ENCODE measurements around the gene KPNA1. TPM values are rescaled to one million over a fixed set of nuclear protein-coding genes. Genes with fewer than 3 reads are reported as not detected.

The KPNA1 gene
- 54.0 TPM for total RNA-seq

GRCh38 chr3:122514123-122515019, at the start of gene KPNA1:
Gene KPNA1, minus strand, starts transcription at chr3:122514939. Its CDS starts 18,374 bp downstream, at chr3:122496565.
- Histone ChIP-seq H3K27ac (peak within 1 kb of the TSS; percentile 96), H3K4me3 (peak within 1 kb of the TSS; percentile 79 to 81), H3K36me3 (no peaks in the 10 kb centered on the region), H3K9me3 (no peaks in the 10 kb centered on the region), H3K27me3 (no peaks in the 10 kb centered on the region), H3K4me1 (peaks cover 34% of the 10 kb centered on the region)
- intact Hi-C loops (cut with DNase I): no loop called here
- TF ChIP-seq CTCF (IDR thresholded peaks at IDR 0.05) (no peak), POLR2A (IDR thresholded peaks at IDR 0.05) (peak in 1 of 2 donors; percentile 96), POLR2AphosphoS5 (IDR thresholded peaks at IDR 0.05; ENCODE audit: insufficient read depth in 1 of 2, low read depth in 1 of 2) (peak in 1 of 2 donors; percentile 93)
- DNase-seq (ENCODE audit: extremely low spot score in 2 of 2): peak in 1 of 2 donors; percentile 90

- TF ChIP-seq POLR2A (IDR thresholded peaks at IDR 0.05) (peak in 1 of 2 donors; percentile 7), CTCF (IDR thresholded peaks at IDR 0.05) (no peak), POLR2AphosphoS5 (IDR thresholded peaks at IDR 0.05; ENCODE audit: insufficient read depth in 1 of 2, low read depth in 1 of 2) (peak in 1 of 2 donors; percentile 94)
- no peaks in the 10 kb centered on the region for H3K9me3 ChIP-seq
- H3K36me3 ChIP-seq: peaks cover 0 to 14% of the 10 kb centered on the region in 2 donors
- H3K27me3 ChIP-seq: no peaks in the 10 kb centered on the region
- intact Hi-C loops (cut with DNase I): loop anchor here (2.0 kb wide), 1 partner anchor 116 kb away; the partner anchor contains the start of gene PARP14
- H3K4me3 ChIP-seq: peak within 1 kb of the TSS; percentile 90 to 98
- H3K27ac ChIP-seq: peak within 1 kb of the TSS; percentile 97
- H3K4me1 ChIP-seq: peaks cover 29% of the 10 kb centered on the region
- DNase-seq (ENCODE audit: extremely low spot score in 2 of 2): no peak
Measured at GRCh38 chr3:122564155-122564912, 49.6 kb upstream of the KPNA1 start, which contains the start of the genes DTX3L and PARP9. Gene DTX3L, plus strand, starts transcription at chr3:122564338. Its CDS starts 89 bp downstream, at chr3:122564427. Gene PARP9, minus strand, starts transcription at chr3:122564300. Its CDS starts 4,680 bp downstream, at chr3:122559620.

- Histone ChIP-seq H3K27ac (peak overlapping the region; percentile 97), H3K36me3 (peaks cover 0 to 21% of the 10 kb centered on the region in 2 donors), H3K4me1 (peaks cover 29% of the 10 kb centered on the region), H3K4me3 (peak overlapping the region; percentile 90 to 98), H3K27me3 (no peaks in the 10 kb centered on the region), H3K9me3 (no peaks in the 10 kb centered on the region)
- DNase-seq (ENCODE audit: extremely low spot score in 2 of 2): no peak
- intact Hi-C loops (cut with DNase I): loop anchor here (2.0 kb wide), 1 partner anchor 117 kb away; the partner anchor contains the start of gene PARP14
- TF ChIP-seq POLR2AphosphoS5 (IDR thresholded peaks at IDR 0.05; ENCODE audit: insufficient read depth in 1 of 2, low read depth in 1 of 2): no peak
- TF ChIP-seq CTCF (IDR thresholded peaks at IDR 0.05): no peak
- no peak for TF ChIP-seq POLR2A (IDR thresholded peaks at IDR 0.05)
Measured at GRCh38 chr3:122563717-122564025, 48.9 kb upstream of the KPNA1 start.

DNA sequence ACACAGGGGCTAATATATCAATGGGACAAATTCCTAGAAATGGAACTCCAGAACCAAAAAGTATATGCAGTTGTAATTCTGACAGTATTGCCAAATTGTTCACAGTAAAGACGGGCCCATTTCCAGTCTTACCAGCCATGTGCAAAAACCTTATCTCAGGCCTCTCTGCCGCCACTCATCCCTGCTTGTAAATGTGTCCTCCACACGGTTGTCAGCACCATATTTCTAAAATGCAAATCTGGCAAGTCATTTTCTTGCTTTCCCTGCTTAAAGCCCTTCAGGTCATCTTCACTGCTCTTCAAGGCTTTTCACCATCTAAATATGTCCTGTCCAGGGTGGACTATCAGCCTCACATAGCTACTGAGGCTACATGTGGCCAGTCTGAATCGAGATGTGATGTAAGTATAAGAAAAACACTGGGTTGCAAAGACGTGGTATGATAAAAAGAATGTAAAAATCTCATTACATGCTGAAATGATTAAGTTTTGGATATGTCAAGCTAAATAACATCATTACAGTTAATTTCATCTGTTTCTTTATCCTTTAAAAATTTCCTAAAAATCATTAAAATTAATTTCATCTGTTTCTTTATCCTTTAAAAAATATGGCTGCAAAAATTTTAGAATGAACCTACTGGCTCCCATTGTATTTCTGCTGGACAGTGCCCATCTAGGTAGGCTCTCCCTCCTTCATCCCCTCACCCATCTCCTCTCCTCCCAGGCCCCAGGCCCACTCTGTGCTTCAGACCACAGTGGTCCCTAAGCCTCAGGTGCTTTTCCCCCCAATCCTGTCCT, 48.4 kb upstream of the KPNA1 start:
- H3K4me1 ChIP-seq: peaks cover 29% of the 10 kb centered on the region
- H3K27ac ChIP-seq: peak overlapping the region; percentile 97
- H3K4me3 ChIP-seq: peak overlapping the region; percentile 90 to 98
- H3K9me3 ChIP-seq: no peaks in the 10 kb centered on the region
- intact Hi-C loops (cut with DNase I): no loop called here
- peaks cover 0 to 22% of the 10 kb centered on the region in 2 donors for H3K36me3 ChIP-seq
- no peak for TF ChIP-seq POLR2A (IDR thresholded peaks at IDR 0.05)
- TF ChIP-seq POLR2AphosphoS5 (IDR thresholded peaks at IDR 0.05; ENCODE audit: insufficient read depth in 1 of 2, low read depth in 1 of 2): no peak
- TF ChIP-seq CTCF (IDR thresholded peaks at IDR 0.05): no peak
- DNase-seq (ENCODE audit: extremely low spot score in 2 of 2): no peak
- no peaks in the 10 kb centered on the region for H3K27me3 ChIP-seq

Data from vagina (tissue), 2 donors.